MM.1S (cell line): Measurements from ENCODE around the gene ZNHIT2.
"Not testable (repeated sequence)": the region's sequence is repeated elsewhere in the genome, so short reads cannot be mapped to it uniquely, and the experiment has no call there.

Experiments
- DNase-seq: peaks from one replicate; pipeline ENCODE4 v3.0.0-alpha.2; 2015
- H2AFZ ChIP-seq: fragments of 300-600 bp; sonication (generic); 2 replicates; pipeline ENCODE4 v1.6.0; 2016; ENCODE audit warnings: antibody characterized with exemption, low read length
- H3F3A ChIP-seq: fragments of 300-600 bp; sonication (generic); 2 replicates; pipeline ENCODE4 v1.6.1; 2016; ENCODE audit warnings: mild to moderate bottlenecking, antibody characterized with exemption, low read length, moderate library complexity, mixed read lengths; ENCODE audit not compliant: insufficient read depth
- H3K27ac ChIP-seq: fragments of 300-600 bp; sonication (generic); 2 replicates; pipeline ENCODE4 v1.5.1; 2016; ENCODE audit warnings: mild to moderate bottlenecking, low read length
- H3K27me3 ChIP-seq: fragments of 300-600 bp; sonication (generic); replicated peaks from 2 replicates; pipeline ENCODE4 v1.6.0; 2016; ENCODE audit warnings: low read length; ENCODE audit not compliant: insufficient read depth
- H3K36me3 ChIP-seq: fragments of 300-600 bp; sonication (generic); replicated peaks from 2 replicates; pipeline ENCODE4 v1.6.1; 2016; ENCODE audit warnings: mild to moderate bottlenecking, low read length, mixed read lengths; ENCODE audit not compliant: insufficient read depth
- H3K4me1 ChIP-seq: fragments of 300-600 bp; sonication (generic); 2 replicates; pipeline ENCODE4 v1.6.1; 2016; ENCODE audit warnings: low read length, mixed read lengths
- H3K4me2 ChIP-seq: fragments of 300-600 bp; sonication (generic); 2 replicates; pipeline ENCODE4 v1.6.0; 2016; ENCODE audit warnings: low read depth, low read length
- H3K4me3 ChIP-seq: fragments of 300-600 bp; sonication (generic); 2 replicates; pipeline ENCODE4 v1.5.1; 2016; ENCODE audit warnings: low read length, mixed read lengths
- H3K79me2 ChIP-seq: fragments of 300-600 bp; sonication (generic); 2 replicates; pipeline ENCODE4 v1.6.1; 2016; ENCODE audit warnings: mixed run types, low read length, mixed read lengths
- H3K9ac ChIP-seq: fragments of 300-600 bp; sonication (generic); 2 replicates; pipeline ENCODE4 v1.6.1; 2016; ENCODE audit warnings: low read length, mixed read lengths
- H3K9me2 ChIP-seq: fragments of 300-600 bp; sonication (generic); replicated peaks from 2 replicates; pipeline ENCODE4 v1.6.1; 2016; ENCODE audit warnings: mild to moderate bottlenecking, low read length, mixed read lengths; ENCODE audit not compliant: insufficient read depth
- H3K9me3 ChIP-seq: fragments of 300-600 bp; sonication (generic); replicated peaks from 2 replicates; pipeline ENCODE4 v1.6.1; 2016; ENCODE audit warnings: mild to moderate bottlenecking, low read length, mixed read lengths; ENCODE audit not compliant: insufficient read depth
- H4K20me1 ChIP-seq: fragments of 300-600 bp; sonication (generic); 2 replicates; pipeline ENCODE4 v1.6.1; 2016; ENCODE audit warnings: mild to moderate bottlenecking, low read length, moderate library complexity, mixed read lengths; ENCODE audit not compliant: insufficient read depth
- EZH2 ChIP-seq: fragments of 300-600 bp; sonication (generic); optimal IDR thresholded peaks from 2 replicates; pipeline ENCODE3; 2017; ENCODE audit warnings: low read depth, mild to moderate bottlenecking, antibody characterized with exemption, low read length, mixed read lengths
- EZH2phosphoT487 ChIP-seq: fragments of 300-600 bp; sonication (generic); IDR thresholded peaks from 2 replicates; pipeline ENCODE4 v1.6.1; 2018; ENCODE audit warnings: antibody characterized with exemption, low read length
- TF ChIP-seq, protein P1 (sequence below): fragments of 300-600 bp; sonication (generic); IDR thresholded peaks from 2 replicates; pipeline ENCODE4 v1.5.1; 2016; ENCODE audit warnings: antibody characterized with exemption, low read length, mixed read lengths

The ZNHIT2 gene

GRCh38 chr11:65152122-65152521, 34.6 kb upstream of the ZNHIT2 start:
- Histone ChIP-seq H3K36me3 (no peaks in the 10 kb centered on the region), H3K27ac (no peak overlapping the region), H3K9me3 (no peaks in the 10 kb centered on the region), H2AFZ (peak overlapping the region; percentile 72; the same call in 1 of the 2 replicates), H3K79me2 (no peaks in the 10 kb centered on the region), H3K4me1 (no peaks in the 10 kb centered on the region), H3K9ac (no peak overlapping the region), H3K4me2 (peak overlapping the region; percentile 51), H3K4me3 (0 out of 2 replicates have a peak overlapping the region, but pooled peaks have one; percentile 26), H3F3A (no peaks in the 10 kb centered on the region), H3K27me3 (no peaks in the 10 kb centered on the region), H4K20me1 (no peaks in the 10 kb centered on the region), H3K9me2 (no peaks in the 10 kb centered on the region)
- TF ChIP-seq EZH2phosphoT487 (no peak), EZH2 (no peak)
- TF ChIP-seq, protein P1, sequence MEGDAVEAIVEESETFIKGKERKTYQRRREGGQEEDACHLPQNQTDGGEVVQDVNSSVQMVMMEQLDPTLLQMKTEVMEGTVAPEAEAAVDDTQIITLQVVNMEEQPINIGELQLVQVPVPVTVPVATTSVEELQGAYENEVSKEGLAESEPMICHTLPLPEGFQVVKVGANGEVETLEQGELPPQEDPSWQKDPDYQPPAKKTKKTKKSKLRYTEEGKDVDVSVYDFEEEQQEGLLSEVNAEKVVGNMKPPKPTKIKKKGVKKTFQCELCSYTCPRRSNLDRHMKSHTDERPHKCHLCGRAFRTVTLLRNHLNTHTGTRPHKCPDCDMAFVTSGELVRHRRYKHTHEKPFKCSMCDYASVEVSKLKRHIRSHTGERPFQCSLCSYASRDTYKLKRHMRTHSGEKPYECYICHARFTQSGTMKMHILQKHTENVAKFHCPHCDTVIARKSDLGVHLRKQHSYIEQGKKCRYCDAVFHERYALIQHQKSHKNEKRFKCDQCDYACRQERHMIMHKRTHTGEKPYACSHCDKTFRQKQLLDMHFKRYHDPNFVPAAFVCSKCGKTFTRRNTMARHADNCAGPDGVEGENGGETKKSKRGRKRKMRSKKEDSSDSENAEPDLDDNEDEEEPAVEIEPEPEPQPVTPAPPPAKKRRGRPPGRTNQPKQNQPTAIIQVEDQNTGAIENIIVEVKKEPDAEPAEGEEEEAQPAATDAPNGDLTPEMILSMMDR = no peak
- peak; percentile 21 for DNase-seq

DNA sequence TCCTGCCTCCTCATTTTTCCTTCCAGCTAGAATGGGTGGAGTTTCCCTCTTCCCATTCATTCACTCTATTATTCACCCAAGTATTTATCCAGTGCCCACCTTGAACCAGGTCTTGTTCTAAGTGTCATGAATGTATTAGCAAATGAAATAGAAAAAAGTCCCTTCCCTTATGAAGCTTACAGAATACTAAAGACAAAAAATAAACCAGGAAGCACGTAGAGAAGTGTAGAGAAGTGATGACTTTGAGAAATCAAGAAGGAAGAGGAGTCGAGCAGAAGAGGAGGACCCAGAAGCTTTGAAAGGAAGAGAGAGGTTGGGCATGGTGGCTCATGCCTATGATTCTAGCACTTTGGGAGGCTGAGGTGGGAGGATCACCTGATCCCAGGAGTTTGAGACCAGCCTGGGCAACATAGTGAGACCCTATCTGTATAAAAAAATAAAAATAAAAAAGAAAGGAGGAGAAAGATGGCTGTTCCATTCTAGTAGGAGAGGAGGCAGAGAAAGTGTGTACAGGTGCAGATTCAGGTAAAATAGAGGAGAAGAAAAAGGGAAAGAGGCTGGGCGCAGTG, 33.9 kb upstream of the ZNHIT2 start:
- H4K20me1 ChIP-seq = no peaks in the 10 kb centered on the region
- H3K27ac ChIP-seq = no peak overlapping the region
- no peak for DNase-seq
- no peaks in the 10 kb centered on the region for H3K79me2 ChIP-seq
- no peaks in the 10 kb centered on the region for H3K9me3 ChIP-seq
- H3K27me3 ChIP-seq = no peaks in the 10 kb centered on the region
- H3K36me3 ChIP-seq = no peaks in the 10 kb centered on the region
- no peak overlapping the region for H3K9ac ChIP-seq
- H3K9me2 ChIP-seq = no peaks in the 10 kb centered on the region
- no peaks in the 10 kb centered on the region for H3K4me1 ChIP-seq
- no peak overlapping the region for H3K4me3 ChIP-seq
- H2AFZ ChIP-seq = no peak overlapping the region
- H3K4me2 ChIP-seq = no peak overlapping the region
- H3F3A ChIP-seq = no peaks in the 10 kb centered on the region
- TF ChIP-seq, protein P1 = no peak
- TF ChIP-seq EZH2phosphoT487 (no peak), EZH2 (no peak)

- Histone ChIP-seq H4K20me1 (no peaks in the 10 kb centered on the region), H3K4me1 (no peaks in the 10 kb centered on the region), H3K9me3 (no peaks in the 10 kb centered on the region), H2AFZ (no peak overlapping the region), H3F3A (no peaks in the 10 kb centered on the region), H3K9ac (no peak overlapping the region), H3K36me3 (no peaks in the 10 kb centered on the region), H3K4me3 (no peak overlapping the region), H3K27me3 (no peaks in the 10 kb centered on the region), H3K79me2 (no peaks in the 10 kb centered on the region), H3K27ac (no peak overlapping the region), H3K9me2 (no peaks in the 10 kb centered on the region), H3K4me2 (no peak overlapping the region)
- DNase-seq = no peak
- TF ChIP-seq, protein P1 = no peak
- TF ChIP-seq EZH2 (no peak), EZH2phosphoT487 (no peak)
Measured at GRCh38 chr11:65150509-65151299, 33.2 kb upstream of the ZNHIT2 start.

- not testable (repeated sequence) for H3K9ac ChIP-seq, H3K9me3 ChIP-seq, H2AFZ ChIP-seq, H3K9me2 ChIP-seq, DNase-seq, H3K4me2 ChIP-seq, H3K79me2 ChIP-seq, H3K27me3 ChIP-seq, H4K20me1 ChIP-seq, H3K4me1 ChIP-seq, H3K4me3 ChIP-seq, H3K36me3 ChIP-seq, H3K27ac ChIP-seq, H3F3A ChIP-seq
Measured at GRCh38 chr11:65150131-65150508, 32.6 kb upstream of the ZNHIT2 start.
